ENCODE measurements around the gene LYRM1.

Gene LYRM1, protein sequence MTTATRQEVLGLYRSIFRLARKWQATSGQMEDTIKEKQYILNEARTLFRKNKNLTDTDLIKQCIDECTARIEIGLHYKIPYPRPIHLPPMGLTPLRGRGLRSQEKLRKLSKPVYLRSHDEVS

GRCh38 chr16:20900299-20901067, at the start of gene LYRM1, which contains the start of gene DCUN1D3:
LYRM1 (plus strand) TSS chr16:20900771; CDS start chr16:20915556, 14,785 bp downstream.
DCUN1D3 (minus strand) TSS chr16:20900358; CDS start chr16:20862538, 37,820 bp downstream.
- H3K4me2 ChIP-seq (ENCODE audit: low read length): peak within 1 kb of the TSS; percentile 82
- H3K4me3 ChIP-seq (ENCODE audit: low read length): peak within 1 kb of the TSS; percentile 90
- peaks cover 22% of the 10 kb centered on the region for H3K36me3 ChIP-seq (ENCODE audit: control insufficient read depth, low read length)
- peaks cover 11% of the 10 kb centered on the region; the same call in 1 of the 2 replicates for H4K20me1 ChIP-seq (ENCODE audit: control insufficient read depth, insufficient read depth, low read depth, low read length)
- no peaks in the 10 kb centered on the region for H3K9me3 ChIP-seq (ENCODE audit: control insufficient read depth, insufficient read depth, low read length)
- peaks cover 53% of the 10 kb centered on the region for H3K4me1 ChIP-seq (ENCODE audit: control insufficient read depth, low read length)
- H3K9me2 ChIP-seq (replicated peaks; ENCODE audit: control insufficient read depth, low read length): no peaks in the 10 kb centered on the region
- peaks cover 76% of the 10 kb centered on the region for H3K79me2 ChIP-seq (ENCODE audit: control insufficient read depth, low read length)
- peaks cover 9% of the 10 kb centered on the region for H3F3A ChIP-seq (ENCODE audit: control insufficient read depth, insufficient read depth)
- TF ChIP-seq EZH2phosphoT487 (IDR thresholded peaks at IDR 0.05; ENCODE audit: borderline replicate concordance, low read length): no peak
- no peak for TF ChIP-seq CTCF (IDR thresholded peaks at IDR 0.05; ENCODE audit: low read depth, low read length, poor library complexity, severe bottlenecking)
- H3K27ac ChIP-seq (ENCODE audit: low read depth, low read length): peak within 1 kb of the TSS; percentile 81
- no peaks in the 10 kb centered on the region for H3K27me3 ChIP-seq (ENCODE audit: control insufficient read depth, low read length)

DNA sequence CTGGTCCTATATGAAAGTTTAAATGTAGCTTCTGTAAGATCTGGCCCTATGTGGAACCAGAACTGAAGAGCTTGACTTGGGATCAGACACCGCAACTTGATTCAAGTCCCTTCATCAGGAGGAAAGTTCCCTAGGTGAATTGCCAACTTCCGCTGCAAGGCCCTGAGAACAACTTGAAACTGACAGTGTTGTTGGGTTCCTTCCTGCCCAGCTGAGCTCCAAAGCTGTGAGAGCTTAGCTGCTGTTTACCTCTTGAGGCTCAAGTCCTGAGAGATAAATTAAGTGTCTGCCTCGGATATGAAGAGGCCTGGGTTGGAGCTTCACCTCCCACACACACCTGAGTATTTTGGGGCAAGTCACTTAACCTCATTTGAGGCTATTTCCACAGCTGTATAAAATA, 49.6 kb upstream of the LYRM1 start:
- Histone ChIP-seq H3K4me3 (ENCODE audit: low read length) (no peak overlapping the region), H3K27ac (ENCODE audit: low read depth, low read length) (no peak overlapping the region), H3K4me2 (ENCODE audit: low read length) (no peak overlapping the region), H3F3A (ENCODE audit: control insufficient read depth, insufficient read depth) (no peaks in the 10 kb centered on the region), H3K79me2 (ENCODE audit: control insufficient read depth, low read length) (no peaks in the 10 kb centered on the region), H3K4me1 (ENCODE audit: control insufficient read depth, low read length) (no peaks in the 10 kb centered on the region), H4K20me1 (ENCODE audit: control insufficient read depth, insufficient read depth, low read depth, low read length) (no peaks in the 10 kb centered on the region), H3K27me3 (ENCODE audit: control insufficient read depth, low read length) (no peaks in the 10 kb centered on the region), H3K36me3 (ENCODE audit: control insufficient read depth, low read length) (no peaks in the 10 kb centered on the region; the same call in 1 of the 2 replicates), H3K9me3 (ENCODE audit: control insufficient read depth, insufficient read depth, low read length) (no peaks in the 10 kb centered on the region), H3K9me2 (replicated peaks; ENCODE audit: control insufficient read depth, low read length) (no peaks in the 10 kb centered on the region)
- TF ChIP-seq EZH2phosphoT487 (IDR thresholded peaks at IDR 0.05; ENCODE audit: borderline replicate concordance, low read length): no peak
- no peak for TF ChIP-seq CTCF (IDR thresholded peaks at IDR 0.05; ENCODE audit: low read depth, low read length, poor library complexity, severe bottlenecking)

GRCh38 chr16:20851601-20852000, 49.0 kb upstream of the LYRM1 start:
- H3K9me3 ChIP-seq (ENCODE audit: control insufficient read depth, insufficient read depth, low read length): no peaks in the 10 kb centered on the region
- H3K27ac ChIP-seq (ENCODE audit: low read depth, low read length): no peak overlapping the region
- no peaks in the 10 kb centered on the region for H3K27me3 ChIP-seq (ENCODE audit: control insufficient read depth, low read length)
- H3K4me1 ChIP-seq (ENCODE audit: control insufficient read depth, low read length): no peaks in the 10 kb centered on the region
- no peaks in the 10 kb centered on the region for H3K79me2 ChIP-seq (ENCODE audit: control insufficient read depth, low read length)
- H3K9me2 ChIP-seq (replicated peaks; ENCODE audit: control insufficient read depth, low read length): no peaks in the 10 kb centered on the region
- no peak overlapping the region for H3K4me2 ChIP-seq (ENCODE audit: low read length)
- no peaks in the 10 kb centered on the region for H3F3A ChIP-seq (ENCODE audit: control insufficient read depth, insufficient read depth)
- H3K4me3 ChIP-seq (ENCODE audit: low read length): no peak overlapping the region
- H4K20me1 ChIP-seq (ENCODE audit: control insufficient read depth, insufficient read depth, low read depth, low read length): no peaks in the 10 kb centered on the region
- no peaks in the 10 kb centered on the region; the same call in 1 of the 2 replicates for H3K36me3 ChIP-seq (ENCODE audit: control insufficient read depth, low read length)
- no peak for TF ChIP-seq CTCF (IDR thresholded peaks at IDR 0.05; ENCODE audit: low read depth, low read length, poor library complexity, severe bottlenecking)
- TF ChIP-seq EZH2phosphoT487 (IDR thresholded peaks at IDR 0.05; ENCODE audit: borderline replicate concordance, low read length): no peak
